Erythroblast (primary cell): ENCODE measurements around the gene PTPRN.

Experiments used
- GATA1 ChIP-seq: IDR thresholded peaks from 2 replicates; pipeline ENCODE4 v1.6.1; 2011; ENCODE audit warnings: low read depth, mild to moderate bottlenecking, control low read depth, low read length, moderate library complexity
- POLR2A ChIP-seq: IDR thresholded peaks from 2 replicates; pipeline ENCODE4 v1.6.1; 2011; ENCODE audit warnings: mild to moderate bottlenecking, low read length

DNA sequence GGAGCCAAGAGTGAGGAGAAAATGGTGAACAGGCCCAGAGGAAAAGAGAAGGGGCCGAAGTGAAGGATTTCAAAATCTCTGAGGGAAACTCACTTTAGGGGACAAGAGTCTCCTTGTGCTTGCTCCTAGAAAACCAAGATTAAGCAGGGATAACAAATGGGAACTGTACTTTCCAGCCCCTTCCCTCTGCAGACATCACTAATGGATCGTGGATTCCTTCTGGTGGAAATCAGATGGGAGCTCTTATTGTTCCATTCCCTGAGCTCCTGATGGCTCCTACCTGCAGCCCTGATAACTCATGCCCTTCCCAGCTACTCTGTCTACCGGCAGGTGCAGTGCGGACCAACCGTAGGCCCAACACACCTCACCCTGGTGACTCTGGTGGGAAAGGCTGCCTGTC lies 43.9 kb upstream of the PTPRN start:
- TF ChIP-seq POLR2A (no peak), GATA1 (no peak)
